ENCODE results near the gene PIEZO2. TPM values are rescaled to one million over a fixed set of nuclear protein-coding genes. Genes with fewer than 3 reads are reported as not detected.
A peak's percentile ranks its signal among the peaks of the same experiment; 100 is the strongest.

PIEZO2 gene
- total RNA-seq, 2 donors from 2014 or later: not detected

DNA sequence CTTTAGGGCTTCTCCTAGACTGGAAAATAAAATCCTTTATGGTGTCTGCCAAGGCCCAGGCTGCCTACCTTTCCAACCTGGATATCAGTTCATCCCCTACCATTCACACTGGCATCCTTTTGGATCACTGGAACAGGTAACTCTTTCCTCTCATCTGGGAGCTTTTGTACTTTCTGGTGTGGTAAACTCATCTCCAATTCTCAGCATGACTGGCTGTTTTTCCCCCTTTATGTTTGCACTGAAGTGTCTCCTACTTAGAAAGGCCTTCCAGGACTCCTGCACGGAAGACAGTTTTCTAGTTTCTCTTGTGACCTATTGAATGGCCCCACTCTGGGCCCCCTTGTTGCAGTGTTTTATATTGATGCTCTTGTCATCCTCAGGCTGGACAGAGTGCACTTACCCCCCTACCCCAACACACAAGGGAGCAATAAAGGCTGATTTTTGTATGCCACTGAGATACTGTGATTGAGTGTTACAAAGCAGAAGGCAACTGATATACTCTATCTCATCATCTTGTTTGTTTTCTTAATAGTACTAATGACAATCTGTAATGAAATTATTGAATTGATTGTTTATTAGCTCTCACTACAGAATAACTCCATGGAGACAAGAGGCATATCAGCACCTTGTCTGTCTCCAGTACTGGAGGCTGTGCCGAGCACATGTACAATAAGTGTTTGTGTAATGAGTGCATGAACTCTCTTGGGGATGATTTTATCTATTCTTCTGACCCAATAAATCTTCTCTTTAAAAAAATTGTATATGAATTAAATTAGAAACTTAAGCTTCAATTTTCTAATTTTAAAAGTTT is 129.9 kb downstream of the PIEZO2 start:
- H3K36me3 Mint-ChIP-seq (ENCODE audit: insufficient read depth in 2 of 2): no peaks in the 10 kb centered on the region
- DNase-seq (no peak), ATAC-seq (replicated peaks in 1 of 2) (no peak)
- H3K27ac Mint-ChIP-seq: peak overlapping the region; percentile 31
- H3K9me3 Mint-ChIP-seq: no peaks in the 10 kb centered on the region
- no peak overlapping the region for H3K4me3 Mint-ChIP-seq
- no peaks in the 10 kb centered on the region for H3K4me1 Mint-ChIP-seq (ENCODE audit: low read depth)
- H3K27me3 Mint-ChIP-seq (ENCODE audit: low read depth): no peaks in the 10 kb centered on the region

- H3K27ac Mint-ChIP-seq: no peak overlapping the region
- no peaks in the 10 kb centered on the region for H3K27me3 Mint-ChIP-seq (ENCODE audit: low read depth)
- H3K4me1 Mint-ChIP-seq (ENCODE audit: low read depth): no peaks in the 10 kb centered on the region
- H3K9me3 Mint-ChIP-seq: no peaks in the 10 kb centered on the region
- no peaks in the 10 kb centered on the region for H3K36me3 Mint-ChIP-seq (ENCODE audit: insufficient read depth in 2 of 2)
- DNase-seq (no peak), ATAC-seq (replicated peaks in 1 of 2) (no peak)
- H3K4me3 Mint-ChIP-seq: no peak overlapping the region
Measured at GRCh38 chr18:11009869-11010268, 139.5 kb downstream of the PIEZO2 start.

GRCh38 chr18:11009147-11009546 is 140.2 kb downstream of the PIEZO2 start:
- Mint-ChIP-seq H3K4me3 (no peak overlapping the region), H3K27ac (no peak overlapping the region), H3K27me3 (ENCODE audit: low read depth) (no peaks in the 10 kb centered on the region), H3K36me3 (ENCODE audit: insufficient read depth in 2 of 2) (no peaks in the 10 kb centered on the region), H3K4me1 (ENCODE audit: low read depth) (no peaks in the 10 kb centered on the region), H3K9me3 (no peaks in the 10 kb centered on the region)
- ATAC-seq (replicated peaks in 1 of 2) (no peak), DNase-seq (no peak)

DNA sequence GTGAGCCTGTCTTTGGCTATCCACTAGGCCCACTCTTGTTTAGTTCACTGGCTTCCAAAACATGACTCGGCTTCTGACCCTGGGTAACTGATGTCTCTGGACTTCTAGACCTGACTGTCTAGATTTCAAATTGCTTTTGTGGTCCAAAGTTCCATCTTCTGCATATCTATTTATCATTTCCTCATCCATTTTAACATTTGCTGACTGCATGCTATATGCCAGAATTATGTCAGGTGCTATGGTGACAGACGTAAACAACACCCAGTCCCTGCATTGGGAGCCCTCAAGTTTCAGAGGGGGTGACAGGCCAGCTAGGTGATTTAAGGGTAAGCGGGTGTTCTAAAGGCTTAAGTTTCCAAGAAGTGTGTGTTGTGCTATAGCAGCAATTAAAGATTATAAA is 140.9 kb downstream of the PIEZO2 start:
- no peak for ATAC-seq (replicated peaks in 1 of 2)
- no peak overlapping the region for H3K27ac Mint-ChIP-seq
- H3K4me1 Mint-ChIP-seq (ENCODE audit: low read depth): no peaks in the 10 kb centered on the region
- no peaks in the 10 kb centered on the region for H3K9me3 Mint-ChIP-seq
- H3K4me3 Mint-ChIP-seq: no peak overlapping the region
- H3K36me3 Mint-ChIP-seq (ENCODE audit: insufficient read depth in 2 of 2): no peaks in the 10 kb centered on the region
- no peak for DNase-seq
- no peaks in the 10 kb centered on the region for H3K27me3 Mint-ChIP-seq (ENCODE audit: low read depth)

DNA sequence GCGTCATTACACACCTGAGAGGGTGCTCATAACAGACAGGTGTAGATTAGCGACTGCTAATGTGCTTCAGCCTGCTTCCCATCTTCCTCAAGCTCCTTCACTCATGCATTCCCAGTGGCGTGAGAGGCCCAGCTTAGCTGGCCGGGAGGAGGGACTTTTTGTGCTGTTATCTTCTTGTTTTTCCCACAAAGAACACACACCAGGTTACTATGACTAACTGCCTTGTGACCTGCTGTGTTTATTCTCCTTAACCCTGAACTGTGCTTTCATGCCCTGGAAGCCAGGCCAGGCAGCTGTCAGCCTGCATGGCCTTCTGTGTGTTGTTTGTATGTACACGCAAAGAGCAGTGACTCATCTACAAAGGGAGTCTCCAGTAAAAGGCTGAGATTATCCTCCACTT is 143.8 kb downstream of the PIEZO2 start:
- no peaks in the 10 kb centered on the region for H3K9me3 Mint-ChIP-seq
- no peaks in the 10 kb centered on the region for H3K4me1 Mint-ChIP-seq (ENCODE audit: low read depth)

DNA sequence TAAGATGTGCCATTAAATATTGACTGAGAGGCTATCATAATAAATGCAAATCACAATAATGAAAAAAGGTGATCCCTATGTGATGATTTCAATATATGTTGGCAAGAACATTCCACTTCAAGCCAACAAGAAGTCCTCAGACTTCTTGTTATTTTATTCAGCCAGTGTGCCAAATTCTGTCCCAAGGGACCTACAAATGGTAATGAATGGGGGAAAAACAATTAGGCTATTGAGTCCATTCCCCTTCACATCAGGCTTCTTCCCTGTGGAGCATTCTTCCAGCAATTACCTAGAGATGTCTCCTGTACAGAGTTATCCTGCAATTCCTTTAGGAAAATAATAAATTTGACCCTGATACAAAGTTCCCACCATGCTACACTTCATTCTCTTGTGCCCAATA is 144.4 kb downstream of the PIEZO2 start:
- Mint-ChIP-seq H3K4me1 (ENCODE audit: low read depth) (no peaks in the 10 kb centered on the region), H3K36me3 (ENCODE audit: insufficient read depth in 2 of 2) (no peaks in the 10 kb centered on the region), H3K4me3 (no peak overlapping the region), H3K27me3 (ENCODE audit: low read depth) (no peaks in the 10 kb centered on the region), H3K27ac (no peak overlapping the region), H3K9me3 (no peaks in the 10 kb centered on the region)
- ATAC-seq (replicated peaks in 1 of 2) (no peak), DNase-seq (no peak)

More for the DNA sequence above, 143.8 kb downstream of the PIEZO2 start:
- Mint-ChIP-seq H3K27me3 (ENCODE audit: low read depth) (no peaks in the 10 kb centered on the region), H3K27ac (no peak overlapping the region), H3K4me3 (no peak overlapping the region), H3K36me3 (ENCODE audit: insufficient read depth in 2 of 2) (no peaks in the 10 kb centered on the region)
- DNase-seq: no peak
- ATAC-seq (replicated peaks in 1 of 2): no peak

DNA sequence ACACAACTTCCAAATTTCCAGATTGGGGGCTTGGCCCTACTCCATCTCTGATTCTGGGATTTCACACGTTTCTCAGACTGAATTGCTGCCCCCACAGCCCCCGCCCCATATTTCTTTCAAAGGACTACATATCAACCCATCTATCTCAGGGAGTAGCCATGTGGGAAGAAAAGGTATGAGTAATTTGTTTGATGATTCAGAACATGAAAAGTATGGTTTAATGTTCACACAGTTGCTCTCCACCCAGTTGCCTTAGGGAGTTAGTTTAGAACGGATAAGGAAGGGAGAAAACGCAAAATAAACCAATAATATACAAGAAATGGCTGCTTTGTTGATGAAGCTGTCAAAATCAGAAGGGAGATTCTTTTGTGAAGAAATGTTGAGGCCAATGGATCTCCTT is 145.1 kb downstream of the PIEZO2 start:
- Mint-ChIP-seq H3K27me3 (ENCODE audit: low read depth) (no peaks in the 10 kb centered on the region), H3K27ac (no peak overlapping the region), H3K4me1 (ENCODE audit: low read depth) (no peaks in the 10 kb centered on the region), H3K9me3 (no peaks in the 10 kb centered on the region), H3K36me3 (ENCODE audit: insufficient read depth in 2 of 2) (no peaks in the 10 kb centered on the region), H3K4me3 (no peak overlapping the region)
- no peak for DNase-seq
- no peak for ATAC-seq (replicated peaks in 1 of 2)

- no peaks in the 10 kb centered on the region for H3K27me3 Mint-ChIP-seq (ENCODE audit: low read depth)
- no peak for ATAC-seq (replicated peaks in 1 of 2)
- H3K9me3 Mint-ChIP-seq: peaks cover 0 to 2% of the 10 kb centered on the region in 2 donors
- no peak for DNase-seq
- H3K4me3 Mint-ChIP-seq: no peak overlapping the region
- peaks cover 0 to 2% of the 10 kb centered on the region in 2 donors for H3K36me3 Mint-ChIP-seq (ENCODE audit: insufficient read depth in 2 of 2)
- H3K4me1 Mint-ChIP-seq (ENCODE audit: low read depth): no peaks in the 10 kb centered on the region
- no peak overlapping the region for H3K27ac Mint-ChIP-seq
Measured at GRCh38 chr18:11002796-11003195, 146.6 kb downstream of the PIEZO2 start.

GRCh38 chr18:11002277-11002676 is 147.1 kb downstream of the PIEZO2 start:
- Mint-ChIP-seq H3K4me3 (no peak overlapping the region), H3K9me3 (peaks cover 0 to 2% of the 10 kb centered on the region in 2 donors), H3K36me3 (ENCODE audit: insufficient read depth in 2 of 2) (peaks cover 0 to 3% of the 10 kb centered on the region in 2 donors), H3K27ac (no peak overlapping the region), H3K4me1 (ENCODE audit: low read depth) (no peaks in the 10 kb centered on the region), H3K27me3 (ENCODE audit: low read depth) (no peaks in the 10 kb centered on the region)
- ATAC-seq (replicated peaks in 1 of 2) (no peak), DNase-seq (no peak)

GRCh38 chr18:11000071-11000470 is 149.3 kb downstream of the PIEZO2 start:
- Mint-ChIP-seq H3K4me1 (ENCODE audit: low read depth) (no peaks in the 10 kb centered on the region), H3K36me3 (ENCODE audit: insufficient read depth in 2 of 2) (peaks cover 3 to 6% of the 10 kb centered on the region in 2 donors), H3K27me3 (ENCODE audit: low read depth) (no peaks in the 10 kb centered on the region), H3K4me3 (no peak overlapping the region), H3K9me3 (peaks cover 3% of the 10 kb centered on the region in 2 donors), H3K27ac (no peak overlapping the region)
- DNase-seq (no peak), ATAC-seq (replicated peaks in 1 of 2) (no peak)

- no peak for ATAC-seq (replicated peaks in 1 of 2)
Measured at GRCh38 chr18:10997885-10998284, 151.5 kb downstream of the PIEZO2 start.

DNA sequence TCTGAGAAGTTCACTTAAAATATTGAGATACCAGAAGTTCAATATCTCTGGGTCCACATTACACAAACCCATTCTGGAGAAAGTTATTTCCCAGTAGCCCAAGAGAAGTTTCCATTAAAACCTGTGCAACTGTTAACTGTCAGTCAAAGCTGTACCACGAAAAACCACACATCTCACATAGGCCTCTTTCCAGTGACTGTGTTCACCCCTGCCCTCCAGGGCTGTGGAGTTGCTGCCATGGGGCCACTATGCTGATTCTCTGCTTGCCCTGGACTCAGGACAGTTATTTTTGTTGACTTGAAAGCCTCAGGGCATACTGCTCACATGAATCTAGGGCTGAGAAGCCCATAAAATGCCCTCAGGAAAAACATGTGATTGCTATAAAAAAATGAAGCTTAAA is 153.8 kb downstream of the PIEZO2 start:
- Mint-ChIP-seq H3K9me3 (peaks cover 13% of the 10 kb centered on the region in 2 donors), H3K27me3 (ENCODE audit: low read depth) (no peaks in the 10 kb centered on the region), H3K27ac (peak overlapping the region; percentile 22), H3K4me1 (ENCODE audit: low read depth) (no peaks in the 10 kb centered on the region), H3K36me3 (ENCODE audit: insufficient read depth in 2 of 2) (peaks cover 3 to 6% of the 10 kb centered on the region in 2 donors), H3K4me3 (no peak overlapping the region)
- ATAC-seq (replicated peaks in 1 of 2) (no peak), DNase-seq (no peak)

More at GRCh38 chr18:10997885-10998284, 151.5 kb downstream of the PIEZO2 start:
- no peak overlapping the region for H3K27ac Mint-ChIP-seq
- H3K36me3 Mint-ChIP-seq (ENCODE audit: insufficient read depth in 2 of 2): peaks cover 3 to 6% of the 10 kb centered on the region in 2 donors
- no peak overlapping the region for H3K4me3 Mint-ChIP-seq
- H3K9me3 Mint-ChIP-seq: peaks cover 7 to 10% of the 10 kb centered on the region in 2 donors
- DNase-seq: no peak
- H3K27me3 Mint-ChIP-seq (ENCODE audit: low read depth): no peaks in the 10 kb centered on the region
- no peaks in the 10 kb centered on the region for H3K4me1 Mint-ChIP-seq (ENCODE audit: low read depth)

GRCh38 chr18:10989486-10989885 is 159.9 kb downstream of the PIEZO2 start:
- no peak overlapping the region for H3K4me3 Mint-ChIP-seq
- H3K4me1 Mint-ChIP-seq (ENCODE audit: low read depth): no peaks in the 10 kb centered on the region
- no peaks in the 10 kb centered on the region for H3K27me3 Mint-ChIP-seq (ENCODE audit: low read depth)
- peaks cover 13 to 16% of the 10 kb centered on the region in 2 donors for H3K9me3 Mint-ChIP-seq
- H3K36me3 Mint-ChIP-seq (ENCODE audit: insufficient read depth in 2 of 2): peaks cover 0 to under 1% of the 10 kb centered on the region in 2 donors
- ATAC-seq (replicated peaks in 1 of 2) (no peak), DNase-seq (no peak)
- H3K27ac Mint-ChIP-seq: no peak overlapping the region

- H3K9me3 Mint-ChIP-seq: peaks cover 5 to 8% of the 10 kb centered on the region in 2 donors
- no peaks in the 10 kb centered on the region for H3K27me3 Mint-ChIP-seq (ENCODE audit: low read depth)
- no peak overlapping the region for H3K27ac Mint-ChIP-seq
- no peak overlapping the region for H3K4me3 Mint-ChIP-seq
- H3K36me3 Mint-ChIP-seq (ENCODE audit: insufficient read depth in 2 of 2): peaks cover 0 to 3% of the 10 kb centered on the region in 2 donors
- DNase-seq: no peak
- ATAC-seq (replicated peaks in 1 of 2): no peak
- H3K4me1 Mint-ChIP-seq (ENCODE audit: low read depth): no peaks in the 10 kb centered on the region
Measured at GRCh38 chr18:10985689-10986088, 163.7 kb downstream of the PIEZO2 start.
